HK-2 (cell line): Measurements from ENCODE around the gene AEBP1.

Experiments
- DNase-seq: peaks from one replicate; pipeline ENCODE4 v3.0.0-alpha.2; 2018; ENCODE audit not compliant: unreplicated experiment

AEBP1 gene

DNA sequence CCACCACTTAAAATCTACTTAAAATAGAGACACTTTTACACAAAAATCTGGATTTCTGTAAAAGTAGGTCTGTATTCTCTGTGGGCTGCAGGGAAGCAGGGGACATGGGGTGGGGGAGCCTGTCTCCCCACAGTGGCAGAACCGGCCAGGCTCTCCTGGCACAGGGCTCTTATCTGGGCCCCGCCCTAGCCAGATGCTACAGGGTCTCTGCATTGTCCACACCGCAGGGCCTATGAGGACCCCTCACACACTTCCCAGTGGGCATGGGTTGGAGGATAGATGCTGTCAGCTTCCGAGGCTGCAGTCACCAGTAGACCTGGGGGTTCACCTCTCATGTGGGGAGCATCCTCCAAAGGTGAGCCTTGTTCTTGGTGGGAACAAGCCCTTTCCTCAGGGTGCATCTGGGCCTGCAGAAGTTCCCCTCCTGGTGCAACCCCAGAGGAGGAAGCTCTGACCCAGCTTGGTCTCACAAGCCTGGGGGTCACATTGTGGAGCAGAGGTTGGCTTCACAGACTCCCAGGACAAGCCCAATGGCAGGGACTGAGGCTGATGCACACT, 52.4 kb downstream of the AEBP1 start:
- no peak for DNase-seq

DNA sequence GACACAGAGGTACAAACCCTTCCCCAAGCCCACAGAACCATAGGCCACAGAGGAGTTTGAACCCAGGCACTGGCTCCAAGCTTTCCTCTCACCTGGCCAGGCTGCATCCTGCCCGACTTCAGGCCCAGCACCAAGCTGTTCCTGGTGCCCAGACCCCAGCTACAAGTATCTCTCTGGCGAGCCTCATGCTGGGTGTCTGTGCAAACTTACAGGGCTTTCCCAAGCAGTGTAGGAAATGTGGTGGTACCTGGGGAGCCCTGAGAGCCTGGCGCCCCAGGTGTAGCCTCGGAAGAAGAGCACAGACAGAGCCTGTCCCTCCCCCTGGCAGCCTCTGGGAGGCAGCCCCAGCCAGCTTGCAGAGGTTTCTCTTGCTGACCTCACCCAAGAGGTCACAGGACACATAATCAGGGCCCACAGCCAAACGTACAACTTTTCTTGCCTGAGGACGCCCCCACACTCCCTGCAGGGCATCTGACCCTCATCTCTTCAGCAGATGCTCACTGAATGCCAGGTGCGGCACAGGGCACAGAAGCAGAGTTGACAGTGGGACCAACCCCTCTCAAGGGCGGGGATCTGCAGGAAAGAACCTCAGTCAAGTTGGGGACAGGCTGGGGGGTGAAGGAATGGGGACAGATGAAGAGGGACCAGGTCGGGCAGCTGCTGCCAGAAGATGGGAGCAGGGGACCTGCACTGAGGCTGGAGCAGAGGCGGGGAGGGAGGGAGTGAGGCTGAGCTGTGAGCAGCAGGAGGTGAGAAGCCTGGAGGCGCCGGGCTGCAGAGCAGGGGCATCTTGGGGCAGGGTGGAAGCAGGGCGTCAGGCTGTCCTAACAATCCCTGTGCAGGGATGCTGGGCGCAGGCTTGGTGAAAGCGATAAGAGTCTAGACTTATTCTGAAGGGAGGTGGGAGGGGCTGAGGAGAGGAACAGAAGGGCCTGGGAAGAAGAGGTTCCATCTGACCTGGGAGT, 53.3 kb downstream of the AEBP1 start:
- DNase-seq: no peak

- no peak for DNase-seq
Observed at GRCh38 chr7:44158096-44158872, 54.1 kb downstream of the AEBP1 start.

GRCh38 chr7:44158873-44159631, 54.9 kb downstream of the AEBP1 start:
- no peak for DNase-seq

GRCh38 chr7:44159824-44160630, 55.9 kb downstream of the AEBP1 start:
- no peak for DNase-seq

DNA sequence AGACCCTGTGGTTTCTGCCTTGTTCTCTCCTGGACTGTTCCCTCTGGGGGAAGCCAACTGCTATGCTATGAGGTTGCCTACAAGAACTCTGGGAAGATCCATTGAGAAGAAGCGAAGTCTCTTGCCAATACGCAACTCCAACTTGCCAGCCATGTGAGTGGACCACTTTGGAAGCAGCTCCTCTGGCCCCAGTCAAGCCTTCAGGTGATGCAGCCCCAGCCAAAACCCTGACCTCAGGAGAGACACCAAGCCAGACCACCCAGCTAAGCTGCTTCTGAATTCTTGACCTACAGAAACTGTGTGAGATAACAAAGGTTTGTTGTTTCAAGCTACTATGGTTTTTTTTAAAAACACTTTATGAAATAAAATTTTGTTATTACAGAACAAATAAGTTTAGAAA, 57.2 kb downstream of the AEBP1 start:
- DNase-seq: no peak

- no peak for DNase-seq
Observed at GRCh38 chr7:44162179-44162578, 58.0 kb downstream of the AEBP1 start.

DNA sequence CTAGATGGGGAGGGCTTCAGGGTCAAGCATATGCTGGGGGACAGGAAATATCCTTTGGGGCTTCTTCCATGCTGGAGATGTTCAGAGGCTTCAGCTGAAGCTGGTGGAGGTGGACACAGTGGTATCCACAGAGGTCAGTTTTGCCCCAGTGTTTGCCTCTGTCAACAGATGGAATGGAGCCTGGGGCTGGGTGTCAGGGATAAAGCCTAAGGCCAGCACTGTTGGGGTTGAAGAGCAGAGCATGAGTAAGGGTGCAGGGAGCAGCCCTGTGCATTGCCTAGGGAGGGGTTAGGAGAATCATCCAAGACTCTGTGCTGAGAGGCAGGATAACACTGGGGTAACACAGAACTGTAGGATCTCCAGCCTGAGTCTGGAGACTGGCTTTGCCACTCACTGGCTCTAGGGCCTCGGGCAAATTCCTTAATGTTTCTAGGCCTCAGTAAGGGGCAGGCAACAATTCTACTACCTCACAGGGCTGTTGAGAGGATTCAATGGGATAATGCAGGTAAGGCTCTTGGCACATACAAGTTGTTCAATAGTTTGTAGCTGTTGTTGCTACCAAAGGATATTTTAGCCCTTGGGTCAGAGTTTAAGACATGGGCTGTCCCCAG, 58.7 kb downstream of the AEBP1 start:
- no peak for DNase-seq

- peak; percentile 62 for DNase-seq
Observed at GRCh38 chr7:44163591-44163990, 59.4 kb downstream of the AEBP1 start.
